Right lobe of liver (tissue), 6 donors: ENCODE measurements around the gene PRKN. TPM values are rescaled to one million over a fixed set of nuclear protein-coding genes. Genes with fewer than 3 reads are reported as not detected.

Experiments used
- ATAC-seq, 4 donors: fragments of 200-7000 bp; cut with Tn5 transposase; one replicate each; pipeline ENCODE4 v1.9.1; 2020; ENCODE audit warnings: mild to moderate bottlenecking in 4 of 4, moderate library complexity in 4 of 4
- DNase-seq, 3 donors: peaks; one replicate each; pipeline ENCODE4 v3.0.0-alpha.2; 2020
- H3K27ac ChIP-seq, 3 donors: fragments of 200-600 bp; one replicate each; pipeline ENCODE4 v1.8.0; 2022
- H3K27me3 ChIP-seq, 2 donors: fragments of 200-600 bp; one replicate each; pipeline ENCODE4 v1.8.0; 2022
- H3K36me3 ChIP-seq, 4 donors: fragments of 200-600 bp; sonication (generic) in 1 of 4; one replicate each; pipeline versions ENCODE4 v1.5.1 to v1.8.0; 2017 to 2022; ENCODE audit warnings: control low read depth in 1 of 4
- H3K4me1 ChIP-seq, 4 donors: fragments of 200-600 bp; sonication (generic) in 1 of 4; one replicate each; pipeline versions ENCODE4 v1.5.1 to v1.8.0; 2017 to 2022; ENCODE audit warnings: control low read depth in 1 of 4
- H3K4me3 ChIP-seq, 3 donors: fragments of 200-600 bp; one replicate each; pipeline ENCODE4 v1.8.0; 2022
- H3K9me3 ChIP-seq, 4 donors: fragments of 200-600 bp; sonication (generic) in 1 of 4; one replicate each; pipeline versions ENCODE4 v1.5.1 to v1.8.0; 2017 to 2022; ENCODE audit warnings: control low read depth in 1 of 4
- POLR2A ChIP-seq: fragments of 450-650 bp; IDR thresholded peaks from one replicate; pipeline ENCODE4 v1.6.1; 2017; ENCODE audit warnings: antibody characterized with exemption, mild to moderate bottlenecking
- WGBS: methylation state at CpG from one replicate; pipeline ENCODE4 v1.1.6; 2018; ENCODE audit warnings: low coverage, low lambda C conversion rate; ENCODE audit not compliant: insufficient coverage; ENCODE audit errors: missing lambda C conversion rate; 5-methylcytosine and 5-hydroxymethylcytosine counted together
- intact Hi-C, 2 donors: fragments of 100-400 bp; cut with DNase I; formaldehyde crosslinking; loops; one replicate each; pipeline versions ENCODE4 v1.11.2 to v1.14.1; 2022
- total RNA-seq, 6 experiments: library from RNA; depleted of rRNA in 2 of 6; stranded (reverse); fragments of >200 nt in 2 of 6; fragmentation: NEBNext Ultra II Directional in 3 of 6; extraction: Animal tissue kit (Norgen Biotek cat#: 25700) in 3 of 6; gene quantifications; one replicate each; pipeline versions ENCODE4 v1.1.0 to v1.2.4, GENCODE V29; 2016 to 2023
- TF ChIP-seq, protein P1 (sequence below), 4 donors: fragments of 200-600 bp in 3 of 4; fragments of 450-650 bp in 1 of 4; IDR thresholded peaks; one replicate each; pipeline versions ENCODE4 v1.5.1 to v1.8.0; 2016 to 2022; ENCODE audit warnings: antibody characterized with exemption in 4 of 4, mild to moderate bottlenecking in 2 of 4
- donor health status: DM: no; HTN: yes; CAD: no.
- donor health status: DM: no; HTN: no; CAD: no.
- donor health status: DM: no; HTN: no; CAD: no.
- donor health status: DM: no; HTN: yes; CAD: no.
- donor health status: DM: no; HTN: yes; CAD: no.

PRKN gene
- total RNA-seq, 6 experiments from 2014 or later: 1.1 to 3.7 (median 2.2) TPM

DNA sequence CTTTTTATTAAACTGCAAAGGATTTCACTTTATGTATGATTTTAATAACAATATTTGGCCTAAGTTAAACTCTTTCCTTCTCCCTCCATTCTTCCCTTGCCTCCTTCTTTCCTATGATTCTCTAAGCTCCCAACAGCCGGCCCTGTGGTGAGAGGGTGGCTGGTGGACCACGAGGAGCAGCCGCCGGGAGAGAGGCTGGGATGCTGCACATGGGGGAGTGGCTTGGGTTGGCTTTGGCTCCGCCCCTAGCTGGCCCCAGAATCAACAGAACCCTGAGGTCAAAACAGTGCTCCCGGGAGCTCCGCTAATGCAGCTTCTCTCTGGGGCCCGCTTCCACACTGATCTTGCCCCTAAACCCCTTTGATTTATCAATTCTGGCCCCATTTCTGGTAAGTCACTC is 1063.9 kb downstream of the PRKN start:
- H3K4me1 ChIP-seq: no peaks in the 10 kb centered on the region
- DNase-seq (no peak), ATAC-seq (no peak)
- H3K27me3 ChIP-seq: no peaks in the 10 kb centered on the region
- no peaks in the 10 kb centered on the region for H3K36me3 ChIP-seq
- WGBS: 87% methylated on average over 8 of the region's 8 CpGs
- H3K9me3 ChIP-seq: no peaks in the 10 kb centered on the region
- TF ChIP-seq, protein P1, sequence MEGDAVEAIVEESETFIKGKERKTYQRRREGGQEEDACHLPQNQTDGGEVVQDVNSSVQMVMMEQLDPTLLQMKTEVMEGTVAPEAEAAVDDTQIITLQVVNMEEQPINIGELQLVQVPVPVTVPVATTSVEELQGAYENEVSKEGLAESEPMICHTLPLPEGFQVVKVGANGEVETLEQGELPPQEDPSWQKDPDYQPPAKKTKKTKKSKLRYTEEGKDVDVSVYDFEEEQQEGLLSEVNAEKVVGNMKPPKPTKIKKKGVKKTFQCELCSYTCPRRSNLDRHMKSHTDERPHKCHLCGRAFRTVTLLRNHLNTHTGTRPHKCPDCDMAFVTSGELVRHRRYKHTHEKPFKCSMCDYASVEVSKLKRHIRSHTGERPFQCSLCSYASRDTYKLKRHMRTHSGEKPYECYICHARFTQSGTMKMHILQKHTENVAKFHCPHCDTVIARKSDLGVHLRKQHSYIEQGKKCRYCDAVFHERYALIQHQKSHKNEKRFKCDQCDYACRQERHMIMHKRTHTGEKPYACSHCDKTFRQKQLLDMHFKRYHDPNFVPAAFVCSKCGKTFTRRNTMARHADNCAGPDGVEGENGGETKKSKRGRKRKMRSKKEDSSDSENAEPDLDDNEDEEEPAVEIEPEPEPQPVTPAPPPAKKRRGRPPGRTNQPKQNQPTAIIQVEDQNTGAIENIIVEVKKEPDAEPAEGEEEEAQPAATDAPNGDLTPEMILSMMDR (IDR thresholded peaks at IDR 0.05): no peak
- TF ChIP-seq POLR2A: no peak
- H3K4me3 ChIP-seq: no peak overlapping the region
- no peak overlapping the region for H3K27ac ChIP-seq
- intact Hi-C loops: no loop called here

DNA sequence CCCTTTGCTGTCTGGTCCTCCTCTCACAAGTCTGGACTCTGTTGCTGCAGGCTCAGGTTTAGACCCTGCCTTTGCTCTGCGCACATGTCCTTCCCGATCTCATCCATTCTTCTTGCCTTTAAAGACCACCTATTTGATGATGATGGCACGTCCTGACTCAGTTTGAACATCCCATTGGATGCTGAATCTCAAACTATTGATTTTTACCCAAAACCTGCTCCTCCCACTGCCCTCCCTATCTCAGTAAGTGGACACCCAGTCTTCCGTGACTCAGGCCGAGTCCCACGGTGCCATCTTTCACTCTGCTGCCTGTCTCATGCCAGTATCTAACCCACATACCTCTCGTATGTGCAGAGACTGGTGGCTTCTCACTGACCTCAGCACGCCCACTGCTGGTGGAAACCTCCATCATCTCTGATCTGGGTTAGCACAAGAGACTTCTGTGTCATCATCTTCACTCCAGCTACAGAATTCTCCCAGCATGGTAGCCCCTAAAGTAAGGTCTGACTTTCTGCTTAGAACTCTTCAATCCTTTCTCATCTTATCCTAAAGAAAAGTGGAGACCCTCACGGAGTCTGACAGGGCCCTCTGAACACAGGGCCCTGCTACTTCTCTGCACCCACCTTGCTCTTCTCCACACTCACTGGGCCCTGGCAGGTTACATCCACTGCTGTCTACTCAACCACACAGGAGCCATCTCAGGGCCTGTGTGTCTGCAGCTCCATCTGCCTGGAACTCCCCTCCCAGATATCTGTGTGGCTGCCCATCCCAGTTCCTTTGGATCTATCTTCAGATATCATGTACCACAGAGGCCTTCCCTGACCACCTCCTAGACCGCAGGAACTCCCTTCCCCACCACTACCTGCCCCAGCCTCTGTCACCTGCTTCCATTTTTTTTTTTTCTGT is 1066.6 kb downstream of the PRKN start:
- intact Hi-C loops: no loop called here
- Histone ChIP-seq H3K4me1 (no peaks in the 10 kb centered on the region), H3K9me3 (no peaks in the 10 kb centered on the region), H3K4me3 (no peak overlapping the region), H3K27me3 (no peaks in the 10 kb centered on the region), H3K36me3 (no peaks in the 10 kb centered on the region), H3K27ac (no peak overlapping the region)
- 82% methylated on average over 6 of the region's 10 CpGs for WGBS
- DNase-seq (no peak), ATAC-seq (no peak)
- TF ChIP-seq, protein P1 (IDR thresholded peaks at IDR 0.05): no peak
- TF ChIP-seq POLR2A: no peak

DNA sequence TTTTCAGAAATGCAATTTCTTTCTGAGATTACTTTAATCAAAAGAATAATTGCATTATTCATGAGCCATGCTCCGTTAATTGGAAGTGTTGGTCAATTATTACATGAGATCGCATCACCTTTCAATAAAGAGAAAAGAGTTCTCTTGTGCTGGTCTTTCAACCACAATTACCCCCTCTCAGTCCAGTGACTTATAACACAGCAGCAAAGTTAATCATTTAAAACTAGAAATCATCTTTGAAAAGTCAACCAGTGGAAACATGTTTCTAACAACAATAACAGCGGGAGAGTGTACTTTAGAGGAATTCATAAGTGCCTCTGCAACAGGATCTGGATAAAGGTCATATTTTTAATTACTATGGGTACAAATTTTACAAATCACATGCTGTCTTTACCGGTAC is 1069.4 kb downstream of the PRKN start:
- no peak overlapping the region for H3K27ac ChIP-seq
- ATAC-seq: no peak
- intact Hi-C loops: no loop called here
- no peaks in the 10 kb centered on the region for H3K36me3 ChIP-seq
- H3K27me3 ChIP-seq: no peaks in the 10 kb centered on the region
- WGBS: 83% methylated on average over 4 of the region's 4 CpGs
- no peak for TF ChIP-seq POLR2A
- TF ChIP-seq, protein P1 (IDR thresholded peaks at IDR 0.05): no peak
- H3K4me1 ChIP-seq: no peaks in the 10 kb centered on the region
- H3K4me3 ChIP-seq: no peak overlapping the region
- H3K9me3 ChIP-seq: no peaks in the 10 kb centered on the region
- DNase-seq: no peak

DNA sequence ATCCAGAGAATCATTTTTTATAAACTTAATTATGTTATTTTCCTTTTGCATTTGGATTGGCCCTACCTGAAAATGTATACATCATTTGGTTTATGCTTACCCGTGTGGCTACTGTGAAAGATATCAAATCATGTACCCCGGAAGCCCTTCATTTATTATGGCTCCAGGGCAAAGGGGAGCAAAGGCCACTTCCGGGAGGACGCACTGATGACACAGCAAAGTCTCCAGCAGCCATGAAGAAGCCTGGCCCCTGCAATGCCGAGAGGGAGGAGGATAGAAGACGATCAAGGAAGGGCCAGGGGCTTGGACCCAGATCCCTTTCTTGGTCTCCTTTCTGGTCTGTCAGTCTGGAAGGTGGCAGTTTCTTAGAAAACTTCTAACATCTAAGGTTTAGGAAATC is 1073.4 kb downstream of the PRKN start:
- ATAC-seq (no peak), DNase-seq (no peak)
- Histone ChIP-seq H3K27ac (no peak overlapping the region), H3K36me3 (no peaks in the 10 kb centered on the region), H3K4me1 (no peaks in the 10 kb centered on the region), H3K9me3 (no peaks in the 10 kb centered on the region), H3K4me3 (no peak overlapping the region), H3K27me3 (no peaks in the 10 kb centered on the region)
- WGBS: 68% methylated on average over 5 of the region's 6 CpGs
- no peak for TF ChIP-seq POLR2A
- TF ChIP-seq, protein P1 (IDR thresholded peaks at IDR 0.05): no peak
- intact Hi-C loops: no loop called here
